NCI-H1694 treated with DMSO at 0.1 percent for 48 hours (cell line): ENCODE data around the gene ADA.

Experiments used
- DNase-seq: peaks from one replicate; lab custom pipeline; 2025; lab: John Stamatoyannopoulos, UW

The ADA gene

DNA sequence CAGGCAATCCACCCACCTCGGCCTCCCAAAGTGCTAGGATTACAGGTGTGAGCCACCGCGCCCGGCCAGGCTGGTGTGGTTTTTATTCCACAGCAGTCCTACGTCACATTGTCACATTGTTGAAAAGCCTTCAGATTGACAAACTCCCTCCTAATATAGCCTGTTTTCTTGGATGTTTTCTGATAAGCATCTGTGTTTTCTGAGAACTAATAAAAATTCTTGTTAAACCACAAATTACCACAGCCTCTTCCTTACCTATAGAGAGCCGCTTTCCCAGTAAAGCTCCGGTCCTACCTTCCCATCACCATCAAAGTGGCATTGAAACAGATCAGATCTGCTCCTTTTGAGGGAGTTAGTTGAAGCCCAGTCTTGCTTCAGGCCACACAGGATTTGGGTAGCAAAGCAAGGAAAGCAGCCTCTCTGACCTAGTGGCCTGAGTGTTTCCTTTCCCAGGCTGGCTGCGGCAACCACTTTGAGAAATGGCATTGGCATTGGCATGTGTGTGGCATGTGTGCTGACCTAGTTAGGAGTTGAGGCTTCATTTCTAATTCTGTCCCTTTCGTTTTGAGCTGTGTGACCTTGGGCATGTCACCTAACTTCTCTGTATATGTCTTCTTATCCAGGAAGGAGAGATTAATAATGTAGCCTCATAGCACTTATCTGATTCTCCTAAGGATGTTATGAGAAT is 70.8 kb downstream of the ADA start:
- no peak for DNase-seq

DNA sequence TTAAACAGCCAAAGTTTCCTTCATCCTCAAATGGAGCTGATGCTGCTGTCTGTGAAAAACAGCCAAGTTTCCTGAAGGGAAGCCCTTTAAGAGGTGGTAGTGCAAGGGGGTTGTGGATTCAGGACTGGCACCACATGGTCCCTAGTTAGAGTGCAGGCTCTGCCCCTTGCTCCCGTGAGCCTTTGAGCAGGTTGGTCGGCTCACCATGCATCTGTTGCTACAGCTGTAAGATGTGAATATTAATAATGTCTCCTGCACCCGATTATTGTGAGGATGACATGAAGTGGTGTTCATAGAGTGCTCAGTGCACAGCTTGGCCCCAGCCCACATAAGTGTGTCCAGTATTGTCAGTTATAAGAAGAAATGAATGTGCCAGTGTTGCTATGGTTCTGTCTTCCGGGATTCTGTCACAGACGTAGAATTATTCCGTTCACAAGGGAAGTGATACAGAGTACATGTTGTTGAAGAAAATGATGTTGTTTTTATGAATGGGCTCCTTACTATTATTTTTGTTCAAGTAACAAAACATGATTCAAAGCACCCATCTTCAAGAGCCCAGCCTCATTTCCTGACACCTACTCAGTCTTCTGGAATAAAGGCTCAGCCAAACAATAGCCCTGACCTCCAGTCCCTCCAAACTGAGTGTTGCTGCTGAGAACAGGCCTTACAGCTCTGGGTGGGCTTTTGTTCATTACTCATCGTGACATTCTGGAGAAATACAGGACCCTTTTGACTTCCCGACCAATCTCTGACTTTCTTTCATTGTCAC is 72.0 kb downstream of the ADA start:
- no peak for DNase-seq

DNA sequence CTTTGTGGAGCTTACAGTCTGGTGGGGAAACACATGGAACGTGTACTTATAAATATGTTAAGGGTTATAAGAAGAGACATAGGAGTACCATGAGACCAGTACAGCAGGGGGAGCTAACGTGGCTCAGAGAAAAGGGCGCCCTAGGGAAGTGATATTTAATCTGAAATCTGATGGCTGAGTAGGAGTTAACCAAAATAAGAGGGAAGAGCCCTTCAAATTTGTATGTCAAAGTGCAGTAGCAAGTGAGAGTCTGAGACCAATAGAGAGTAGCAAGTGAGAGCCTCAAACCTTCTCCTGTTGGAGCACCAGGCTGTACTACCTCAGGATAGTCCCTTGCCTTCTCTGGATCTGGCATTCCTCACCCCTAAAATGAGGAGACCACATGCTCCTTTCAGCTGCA is 75.2 kb downstream of the ADA start:
- no peak for DNase-seq

DNA sequence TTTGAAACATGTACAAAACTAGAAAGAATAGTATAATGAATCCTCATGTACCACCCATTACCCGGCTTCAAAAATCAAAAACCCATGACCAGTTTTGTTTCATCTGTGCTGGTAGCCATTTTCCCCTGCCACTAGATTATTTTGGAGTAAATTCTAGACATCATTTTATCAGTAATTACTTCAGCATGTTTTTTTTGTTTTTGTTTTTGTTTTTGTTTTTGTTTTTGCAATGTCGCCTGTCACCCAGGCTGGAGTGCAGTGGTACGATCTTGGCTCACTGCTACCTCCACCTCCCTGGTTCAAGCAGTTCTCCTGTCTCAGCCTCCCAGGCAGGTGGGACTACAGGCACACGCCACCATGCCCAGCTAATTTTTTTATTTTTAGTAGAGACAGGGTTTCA is 77.1 kb downstream of the ADA start:
- no peak for DNase-seq

DNA sequence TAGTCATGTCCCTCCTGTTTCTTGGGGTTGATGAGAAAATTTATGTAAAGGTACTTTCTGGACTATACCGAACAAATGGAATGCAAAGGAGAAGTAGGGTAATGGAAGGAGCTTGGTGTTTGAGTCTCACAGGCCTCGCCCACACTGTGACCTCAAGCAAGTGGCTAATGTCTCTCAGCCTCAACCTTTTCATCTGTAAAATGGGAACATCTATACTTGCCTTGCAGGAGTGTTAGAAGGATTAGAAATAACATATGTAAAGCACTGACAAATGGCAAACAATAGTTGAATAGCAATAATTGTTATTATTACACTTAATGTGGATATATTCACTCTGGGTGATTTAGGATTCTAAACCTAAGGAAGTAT is 78.0 kb downstream of the ADA start:
- DNase-seq, result no peak

DNA sequence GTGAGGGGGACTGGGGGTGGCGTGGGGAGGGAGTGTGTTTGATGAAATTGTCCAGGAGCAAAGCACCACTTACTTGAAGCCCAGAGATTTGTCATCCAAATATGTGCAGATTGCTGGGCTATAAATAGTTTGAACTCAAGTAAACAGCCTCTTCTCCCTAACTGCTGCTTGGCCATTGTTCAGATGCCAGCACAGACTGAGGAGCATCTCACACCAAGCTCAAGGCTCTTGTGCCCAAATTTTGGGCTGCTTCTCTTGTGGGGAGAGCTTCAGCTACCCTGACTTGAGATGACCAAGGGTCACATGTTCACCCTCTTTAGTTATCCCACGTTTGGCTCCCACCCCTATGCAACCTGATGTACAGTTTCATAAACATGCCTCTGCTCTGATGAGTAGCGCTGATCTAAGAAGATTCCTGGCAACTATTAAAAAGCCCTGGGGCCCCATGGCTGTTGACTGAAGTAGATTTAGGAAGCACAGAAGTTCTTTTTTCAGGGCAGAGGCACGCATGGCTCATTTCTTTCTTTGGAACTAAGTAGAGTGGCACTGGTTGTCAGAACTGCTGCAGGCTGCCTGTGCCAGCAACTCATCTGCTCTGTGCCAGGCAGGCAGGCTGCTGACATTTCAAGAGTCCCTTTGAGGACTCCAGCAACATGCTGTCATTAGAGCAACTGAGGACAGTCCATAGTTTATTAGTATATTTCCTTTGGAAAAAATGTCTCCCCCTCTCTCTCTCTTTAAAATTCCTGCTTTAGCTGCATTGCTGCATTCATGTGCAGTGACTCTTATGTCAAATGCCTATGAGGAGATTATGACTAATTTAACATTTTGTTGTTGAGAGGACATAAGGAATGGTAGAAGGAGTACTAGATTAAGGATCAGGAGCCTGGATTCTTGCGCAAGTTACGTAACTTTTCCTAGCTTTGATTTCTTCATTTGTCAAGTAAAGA is 78.7 kb downstream of the ADA start:
- peak; percentile 5 for DNase-seq

DNA sequence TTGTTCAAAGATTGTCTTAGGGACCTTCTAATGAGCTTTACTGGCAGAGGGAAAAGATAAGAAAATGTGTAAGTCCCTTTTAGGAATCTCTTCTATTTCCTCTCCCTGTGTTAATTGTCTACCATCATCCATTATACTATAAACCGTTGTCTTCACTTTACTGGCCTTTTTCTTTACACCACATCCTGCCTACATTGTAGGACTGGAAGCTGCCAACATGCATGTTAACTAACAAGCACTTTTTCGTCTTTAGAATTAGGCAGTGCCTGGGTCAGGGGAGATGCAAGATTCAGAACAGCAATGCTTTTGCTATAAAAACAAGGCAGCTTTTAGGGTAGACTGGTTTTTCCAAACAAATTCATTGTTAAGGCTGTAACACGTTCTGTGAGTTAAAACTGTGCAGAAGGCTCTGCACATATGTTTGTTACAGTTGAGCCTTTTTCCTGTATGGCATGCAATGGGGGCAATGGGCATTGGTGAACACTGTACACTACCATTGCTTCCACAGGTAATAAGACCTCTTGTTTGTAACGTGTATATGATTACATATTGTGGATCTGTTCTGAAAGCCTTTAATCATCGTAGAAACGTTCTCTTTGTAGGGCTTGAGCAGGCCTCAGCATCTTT is 80.0 kb downstream of the ADA start:
- DNase-seq, result no peak

DNA sequence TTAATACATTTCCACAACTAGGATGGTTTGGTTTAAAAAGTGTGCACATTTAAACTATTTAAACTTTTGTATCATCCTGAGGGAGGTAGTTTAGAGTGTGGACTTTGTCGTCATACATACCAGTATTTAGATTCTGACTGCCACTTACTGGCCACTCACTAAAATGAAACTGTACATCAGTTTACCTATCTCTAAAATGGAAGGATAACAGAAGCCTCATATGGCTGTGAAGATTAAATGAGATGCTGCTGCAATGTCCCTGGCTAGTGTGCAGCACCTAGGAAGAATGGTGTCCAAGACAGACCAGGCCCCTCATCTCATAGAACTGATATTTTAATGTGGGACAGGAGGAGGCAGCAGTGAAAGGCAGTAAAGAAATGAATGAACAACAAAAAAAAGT is 81.1 kb downstream of the ADA start:
- DNase-seq, result no peak
